PC-3 (cell line): Measurements from ENCODE around the gene COL4A3.

Experiments
- EZH2 ChIP-seq: fragments of 300-600 bp; sonication (generic); IDR thresholded peaks from one replicate; pipeline ENCODE4 v1.6.1; 2017; ENCODE audit warnings: antibody characterized with exemption, mild to moderate bottlenecking, low read length; ENCODE audit not compliant: unreplicated experiment
- EZH2phosphoT487 ChIP-seq: fragments of 300-600 bp; sonication (generic); IDR thresholded peaks from 2 replicates; pipeline ENCODE4 v1.6.1; 2018; ENCODE audit warnings: mild to moderate bottlenecking, antibody characterized with exemption, low read length, borderline replicate concordance
- TF ChIP-seq, protein P1 (sequence below): fragments of 300-600 bp; sonication (generic); conservative IDR thresholded peaks from 2 replicates; pipeline ENCODE4 v1.5.1; 2017; ENCODE audit warnings: antibody characterized with exemption, low read depth, mild to moderate bottlenecking, low read length

DNA sequence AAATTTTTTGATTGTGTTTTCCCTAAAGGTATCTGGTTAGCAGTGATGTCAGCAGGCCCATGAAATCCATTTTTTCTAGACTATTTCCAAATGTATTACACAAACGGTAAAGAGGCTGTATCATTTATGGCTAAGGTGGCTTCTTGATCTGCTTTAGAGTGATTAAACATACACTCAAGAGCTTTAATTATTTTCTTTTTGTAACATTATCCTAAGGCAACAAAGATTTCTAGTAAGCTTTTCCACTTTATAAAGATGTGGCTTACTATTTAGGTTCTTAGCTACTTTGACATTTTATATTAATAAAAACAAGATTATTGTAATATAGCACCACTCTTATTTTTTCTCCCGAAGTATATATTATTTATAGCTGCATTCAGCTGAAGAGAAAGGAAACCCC is 177.1 kb downstream of the COL4A3 start:
- TF ChIP-seq, protein P1, sequence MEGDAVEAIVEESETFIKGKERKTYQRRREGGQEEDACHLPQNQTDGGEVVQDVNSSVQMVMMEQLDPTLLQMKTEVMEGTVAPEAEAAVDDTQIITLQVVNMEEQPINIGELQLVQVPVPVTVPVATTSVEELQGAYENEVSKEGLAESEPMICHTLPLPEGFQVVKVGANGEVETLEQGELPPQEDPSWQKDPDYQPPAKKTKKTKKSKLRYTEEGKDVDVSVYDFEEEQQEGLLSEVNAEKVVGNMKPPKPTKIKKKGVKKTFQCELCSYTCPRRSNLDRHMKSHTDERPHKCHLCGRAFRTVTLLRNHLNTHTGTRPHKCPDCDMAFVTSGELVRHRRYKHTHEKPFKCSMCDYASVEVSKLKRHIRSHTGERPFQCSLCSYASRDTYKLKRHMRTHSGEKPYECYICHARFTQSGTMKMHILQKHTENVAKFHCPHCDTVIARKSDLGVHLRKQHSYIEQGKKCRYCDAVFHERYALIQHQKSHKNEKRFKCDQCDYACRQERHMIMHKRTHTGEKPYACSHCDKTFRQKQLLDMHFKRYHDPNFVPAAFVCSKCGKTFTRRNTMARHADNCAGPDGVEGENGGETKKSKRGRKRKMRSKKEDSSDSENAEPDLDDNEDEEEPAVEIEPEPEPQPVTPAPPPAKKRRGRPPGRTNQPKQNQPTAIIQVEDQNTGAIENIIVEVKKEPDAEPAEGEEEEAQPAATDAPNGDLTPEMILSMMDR = no peak
- TF ChIP-seq EZH2 = no peak
- no peak for TF ChIP-seq EZH2phosphoT487
